ENCODE data around the gene TSPAN2. TPM values are rescaled to one million over a fixed set of nuclear protein-coding genes. Genes with fewer than 3 reads are reported as not detected.

The TSPAN2 gene
- total RNA-seq, 4 donors from 2014 or later: 53.7 to 85.1 (median 63.8) TPM

GRCh38 chr1:115130786-115131185 is 41.5 kb upstream of the TSPAN2 start:
- ATAC-seq: no peak

GRCh38 chr1:115129071-115129640 is 39.9 kb upstream of the TSPAN2 start:
- H3K4me1 ChIP-seq: peaks cover 0 to 2% (median 0%) of the 10 kb centered on the region in 3 donors
- WGBS, 2 donors (ENCODE audit: low coverage in 1 of 2): 75% methylated on average over 2 of the region's 6 CpGs; no CpG with 5 or more reads in 1 of the 2 donors
- H3K9me3 ChIP-seq: no peaks in the 10 kb centered on the region
- H3K27ac ChIP-seq: no peak overlapping the region
- no peak overlapping the region for H3K4me3 ChIP-seq
- H3K36me3 ChIP-seq: no peaks in the 10 kb centered on the region
- H3K27me3 ChIP-seq: no peaks in the 10 kb centered on the region
- TF ChIP-seq EP300 (IDR thresholded peaks at IDR 0.05) (no peak), CTCF (IDR thresholded peaks at IDR 0.05) (no peak), POLR2AphosphoS5 (IDR thresholded peaks at IDR 0.05) (no peak), POLR2A (IDR thresholded peaks at IDR 0.05) (no peak)
- no peak for ATAC-seq

More at GRCh38 chr1:115130786-115131185, 41.5 kb upstream of the TSPAN2 start:
- no peak overlapping the region for H3K27ac ChIP-seq
- no peaks in the 10 kb centered on the region for H3K27me3 ChIP-seq
- H3K36me3 ChIP-seq: no peaks in the 10 kb centered on the region
- peaks cover 0 to 17% (median 0%) of the 10 kb centered on the region in 3 donors for H3K4me1 ChIP-seq
- H3K4me3 ChIP-seq: no peak overlapping the region
- no peaks in the 10 kb centered on the region for H3K9me3 ChIP-seq
- 89% methylated on average over 2 of the region's 2 CpGs; no CpG with 5 or more reads in 1 of the 2 donors for WGBS, 2 donors (ENCODE audit: low coverage in 1 of 2)
- TF ChIP-seq POLR2A (IDR thresholded peaks at IDR 0.05) (no peak), EP300 (IDR thresholded peaks at IDR 0.05) (no peak), POLR2AphosphoS5 (IDR thresholded peaks at IDR 0.05) (no peak)

- no peak overlapping the region for H3K4me3 ChIP-seq
Observed at GRCh38 chr1:115127539-115127938, 38.2 kb upstream of the TSPAN2 start.

GRCh38 chr1:115126516-115126915 is 37.2 kb upstream of the TSPAN2 start:
- TF ChIP-seq POLR2AphosphoS5 (IDR thresholded peaks at IDR 0.05): no peak
- TF ChIP-seq POLR2A (IDR thresholded peaks at IDR 0.05): no peak
- TF ChIP-seq EP300 (IDR thresholded peaks at IDR 0.05): no peak
- TF ChIP-seq CTCF (IDR thresholded peaks at IDR 0.05): no peak
- no peak overlapping the region for H3K27ac ChIP-seq
- 90 to 100% methylated on average over 1 to 2 of the region's 2 CpGs for WGBS, 2 donors (ENCODE audit: low coverage in 1 of 2)
- no peak overlapping the region for H3K4me3 ChIP-seq
- H3K9me3 ChIP-seq: peaks cover 0 to 21% (median 3%) of the 10 kb centered on the region in 3 donors
- no peaks in the 10 kb centered on the region for H3K36me3 ChIP-seq
- H3K27me3 ChIP-seq: no peaks in the 10 kb centered on the region
- no peak for ATAC-seq
- no peaks in the 10 kb centered on the region for H3K4me1 ChIP-seq

More at GRCh38 chr1:115127539-115127938, 38.2 kb upstream of the TSPAN2 start:
- Histone ChIP-seq H3K27me3 (no peaks in the 10 kb centered on the region), H3K4me1 (no peaks in the 10 kb centered on the region), H3K27ac (no peak overlapping the region), H3K36me3 (no peaks in the 10 kb centered on the region), H3K9me3 (peaks cover 0 to 11% (median 0%) of the 10 kb centered on the region in 3 donors)
- no peak for TF ChIP-seq POLR2AphosphoS5 (IDR thresholded peaks at IDR 0.05)
- no peak for TF ChIP-seq CTCF (IDR thresholded peaks at IDR 0.05)
- TF ChIP-seq POLR2A (IDR thresholded peaks at IDR 0.05): no peak
- no peak for TF ChIP-seq EP300 (IDR thresholded peaks at IDR 0.05)
- ATAC-seq: no peak
- 88% methylated on average over 1 of the region's 1 CpG; no CpG with 5 or more reads in 1 of the 2 donors for WGBS, 2 donors (ENCODE audit: low coverage in 1 of 2)

- ATAC-seq: no peak
- WGBS, 2 donors (ENCODE audit: low coverage in 1 of 2): 90 to 92% methylated on average over 2 of the region's 3 CpGs
- Histone ChIP-seq H3K4me1 (no peaks in the 10 kb centered on the region), H3K27ac (no peak overlapping the region), H3K27me3 (no peaks in the 10 kb centered on the region), H3K36me3 (no peaks in the 10 kb centered on the region), H3K4me3 (no peak overlapping the region), H3K9me3 (peaks cover 0 to 35% (median 3%) of the 10 kb centered on the region in 3 donors)
- TF ChIP-seq CTCF (IDR thresholded peaks at IDR 0.05) (no peak), POLR2A (IDR thresholded peaks at IDR 0.05) (no peak), POLR2AphosphoS5 (IDR thresholded peaks at IDR 0.05) (no peak), EP300 (IDR thresholded peaks at IDR 0.05) (no peak)
Observed at GRCh38 chr1:115123116-115123515, 33.8 kb upstream of the TSPAN2 start.

All from gastroesophageal sphincter (tissue), 4 donors.